Measurements from ENCODE around the gene KMT2C. TPM values are rescaled to one million over a fixed set of nuclear protein-coding genes. Genes with fewer than 3 reads are reported as not detected.
A peak's percentile ranks its signal among the peaks of the same experiment; 100 is the strongest.

KMT2C gene
- total RNA-seq, 1 experiment from 2014 or later, result 20.4 TPM

- no peak for DNase-seq (ENCODE audit: low read depth in 1 of 2, low spot score in 2 of 2)
- Histone ChIP-seq H3K27me3 (replicated peaks) (no peaks in the 10 kb centered on the region), H3K4me1 (replicated peaks) (no peaks in the 10 kb centered on the region), H3K27ac (no peak overlapping the region), H3K4me3 (no peak overlapping the region), H3K9me3 (replicated peaks) (no peaks in the 10 kb centered on the region), H3K36me3 (peaks cover 79% of the 10 kb centered on the region)
These were observed 283.5 kb downstream of the KMT2C start for GRCh38 chr7:152152267-152152666.

GRCh38 chr7:152149363-152149762 is 286.4 kb downstream of the KMT2C start:
- Histone ChIP-seq H3K27me3 (replicated peaks) (no peaks in the 10 kb centered on the region), H3K27ac (no peak overlapping the region), H3K36me3 (peaks cover 93% of the 10 kb centered on the region), H3K4me3 (no peak overlapping the region), H3K4me1 (replicated peaks) (peaks cover 12% of the 10 kb centered on the region; the same call in 1 of the 2 replicates), H3K9me3 (replicated peaks) (no peaks in the 10 kb centered on the region)
- no peak for DNase-seq (ENCODE audit: low read depth in 1 of 2, low spot score in 2 of 2)

GRCh38 chr7:152148706-152149105 is 287.1 kb downstream of the KMT2C start:
- Histone ChIP-seq H3K27me3 (replicated peaks) (no peaks in the 10 kb centered on the region), H3K36me3 (peaks cover 93% of the 10 kb centered on the region), H3K4me3 (no peak overlapping the region), H3K9me3 (replicated peaks) (no peaks in the 10 kb centered on the region), H3K4me1 (replicated peaks) (peaks cover 12% of the 10 kb centered on the region; the same call in 1 of the 2 replicates), H3K27ac (no peak overlapping the region)
- DNase-seq (ENCODE audit: low read depth in 1 of 2, low spot score in 2 of 2), result no peak

GRCh38 chr7:152145853-152146466 is 289.8 kb downstream of the KMT2C start:
- Histone ChIP-seq H3K4me3 (no peak overlapping the region), H3K36me3 (peaks cover 78% of the 10 kb centered on the region), H3K9me3 (replicated peaks) (no peaks in the 10 kb centered on the region), H3K27ac (no peak overlapping the region), H3K27me3 (replicated peaks) (no peaks in the 10 kb centered on the region), H3K4me1 (replicated peaks) (peaks cover 12% of the 10 kb centered on the region; the same call in 1 of the 2 replicates)
- peak in 1 of 2 experiments; percentile 59 for DNase-seq (ENCODE audit: low read depth in 1 of 2, low spot score in 2 of 2)

- Histone ChIP-seq H3K4me1 (replicated peaks) (peaks cover 12% of the 10 kb centered on the region; the same call in 1 of the 2 replicates), H3K27ac (no peak overlapping the region), H3K4me3 (no peak overlapping the region), H3K36me3 (peaks cover 77% of the 10 kb centered on the region), H3K27me3 (replicated peaks) (no peaks in the 10 kb centered on the region), H3K9me3 (replicated peaks) (no peaks in the 10 kb centered on the region)
- no peak for DNase-seq (ENCODE audit: low read depth in 1 of 2, low spot score in 2 of 2)
These were observed 291.1 kb downstream of the KMT2C start for GRCh38 chr7:152144557-152145245.

GRCh38 chr7:152142976-152143595 is 292.7 kb downstream of the KMT2C start:
- Histone ChIP-seq H3K4me3 (no peak overlapping the region), H3K27me3 (replicated peaks) (no peaks in the 10 kb centered on the region), H3K27ac (no peak overlapping the region), H3K9me3 (replicated peaks) (no peaks in the 10 kb centered on the region), H3K36me3 (peaks cover 76% of the 10 kb centered on the region), H3K4me1 (replicated peaks) (peaks cover 12% of the 10 kb centered on the region)
- no peak for DNase-seq (ENCODE audit: low read depth in 1 of 2, low spot score in 2 of 2)

GRCh38 chr7:152140560-152140959 is 295.2 kb downstream of the KMT2C start:
- H3K4me1 ChIP-seq (replicated peaks), result peaks cover 27% of the 10 kb centered on the region
- DNase-seq (ENCODE audit: low read depth in 1 of 2, low spot score in 2 of 2), result no peak
- no peak overlapping the region for H3K27ac ChIP-seq
- no peaks in the 10 kb centered on the region for H3K9me3 ChIP-seq (replicated peaks)
- H3K4me3 ChIP-seq, result no peak overlapping the region
- no peaks in the 10 kb centered on the region for H3K27me3 ChIP-seq (replicated peaks)
- peaks cover 65% of the 10 kb centered on the region for H3K36me3 ChIP-seq

GRCh38 chr7:152140067-152140466 is 295.7 kb downstream of the KMT2C start:
- Histone ChIP-seq H3K9me3 (replicated peaks) (no peaks in the 10 kb centered on the region), H3K27me3 (replicated peaks) (no peaks in the 10 kb centered on the region), H3K36me3 (peaks cover 62% of the 10 kb centered on the region), H3K27ac (no peak overlapping the region), H3K4me3 (no peak overlapping the region), H3K4me1 (replicated peaks) (peaks cover 28% of the 10 kb centered on the region)
- no peak for DNase-seq (ENCODE audit: low read depth in 1 of 2, low spot score in 2 of 2)

GRCh38 chr7:152137476-152138025 is 298.3 kb downstream of the KMT2C start:
- Histone ChIP-seq H3K4me1 (replicated peaks) (peaks cover 29% of the 10 kb centered on the region), H3K27me3 (replicated peaks) (no peaks in the 10 kb centered on the region), H3K27ac (peak overlapping the region; percentile 65; the same call in 1 of the 2 replicates), H3K4me3 (no peak overlapping the region), H3K9me3 (replicated peaks) (no peaks in the 10 kb centered on the region), H3K36me3 (peaks cover 55% of the 10 kb centered on the region)
- peak in 1 of 2 experiments; percentile 24 for DNase-seq (ENCODE audit: low read depth in 1 of 2, low spot score in 2 of 2)

DNA sequence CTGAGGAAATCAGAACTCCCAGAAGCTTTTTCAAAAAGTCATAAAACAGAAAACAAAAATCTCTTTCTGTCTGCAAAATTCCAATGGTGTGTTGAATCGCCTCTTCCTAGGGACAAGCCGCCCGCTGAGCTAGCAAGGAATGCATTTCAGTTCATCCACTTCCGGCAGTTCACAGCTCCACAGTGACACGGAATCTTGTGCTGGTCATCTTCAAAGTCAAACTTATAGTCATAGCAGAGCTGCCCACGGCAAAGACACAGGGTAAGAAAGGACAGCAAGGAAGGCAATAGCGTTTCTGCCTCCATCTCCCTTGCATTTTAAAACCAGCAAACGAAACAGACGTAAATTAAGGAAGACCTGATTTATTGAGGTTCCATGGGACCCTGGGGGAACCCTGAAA is 299.1 kb downstream of the KMT2C start:
- peak overlapping the region; percentile 65 for H3K27ac ChIP-seq
- peaks cover 63% of the 10 kb centered on the region for H3K36me3 ChIP-seq
- H3K4me1 ChIP-seq (replicated peaks), result peaks cover 29% of the 10 kb centered on the region
- H3K4me3 ChIP-seq, result no peak overlapping the region; the same call in 1 of the 2 replicates
- H3K27me3 ChIP-seq (replicated peaks), result no peaks in the 10 kb centered on the region
- no peaks in the 10 kb centered on the region for H3K9me3 ChIP-seq (replicated peaks)
- DNase-seq (ENCODE audit: low read depth in 1 of 2, low spot score in 2 of 2), result peak; percentile 69 to 79

DNA sequence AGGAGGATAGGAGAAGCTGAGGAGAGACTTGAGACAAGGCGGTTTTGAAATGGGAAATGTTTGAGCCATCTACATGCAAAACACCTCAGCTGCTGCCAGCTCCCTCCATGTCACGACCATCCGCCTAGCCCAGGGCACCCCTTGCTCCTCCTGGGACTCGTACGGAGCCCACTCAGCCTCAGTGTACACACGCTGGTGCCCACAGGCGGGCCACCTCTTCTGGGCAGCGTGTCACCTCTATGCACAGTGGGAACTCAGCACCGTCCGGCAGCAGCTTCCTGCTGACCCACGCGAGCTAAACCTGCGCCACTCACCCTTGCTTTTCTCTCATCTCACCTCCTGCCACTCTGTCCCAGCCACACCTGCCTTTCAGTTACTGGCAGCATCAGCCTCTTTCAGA is 302.0 kb downstream of the KMT2C start:
- Histone ChIP-seq H3K4me1 (replicated peaks) (peaks cover 29% of the 10 kb centered on the region), H3K27me3 (replicated peaks) (no peaks in the 10 kb centered on the region), H3K9me3 (replicated peaks) (no peaks in the 10 kb centered on the region), H3K27ac (no peak overlapping the region), H3K36me3 (peaks cover 65% of the 10 kb centered on the region), H3K4me3 (no peak overlapping the region)
- no peak for DNase-seq (ENCODE audit: low read depth in 1 of 2, low spot score in 2 of 2)

DNA sequence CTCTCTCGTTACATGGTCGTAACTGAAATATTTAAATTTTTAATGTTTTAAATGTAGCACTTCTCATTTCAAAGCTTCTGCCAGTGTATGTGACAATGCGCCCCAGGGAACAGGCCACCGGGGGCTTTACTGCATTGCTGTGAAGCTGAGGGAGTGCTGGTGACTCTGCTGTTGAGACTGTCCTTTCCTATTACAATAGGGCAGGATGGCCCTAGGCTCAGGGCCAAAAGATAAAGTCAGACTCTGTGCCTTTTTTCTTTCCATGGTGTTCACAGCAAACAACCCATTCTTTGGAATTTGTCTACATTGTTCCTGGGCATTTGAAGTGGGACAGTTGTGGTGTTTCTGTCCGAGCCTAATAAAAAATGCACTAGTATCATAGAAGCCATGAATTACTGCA is 303.0 kb downstream of the KMT2C start:
- H3K27me3 ChIP-seq (replicated peaks), result no peaks in the 10 kb centered on the region
- no peak overlapping the region for H3K27ac ChIP-seq
- no peaks in the 10 kb centered on the region for H3K9me3 ChIP-seq (replicated peaks)
- peaks cover 63% of the 10 kb centered on the region for H3K36me3 ChIP-seq
- no peak for DNase-seq (ENCODE audit: low read depth in 1 of 2, low spot score in 2 of 2)
- peaks cover 26% of the 10 kb centered on the region for H3K4me1 ChIP-seq (replicated peaks)
- no peak overlapping the region for H3K4me3 ChIP-seq

DNA sequence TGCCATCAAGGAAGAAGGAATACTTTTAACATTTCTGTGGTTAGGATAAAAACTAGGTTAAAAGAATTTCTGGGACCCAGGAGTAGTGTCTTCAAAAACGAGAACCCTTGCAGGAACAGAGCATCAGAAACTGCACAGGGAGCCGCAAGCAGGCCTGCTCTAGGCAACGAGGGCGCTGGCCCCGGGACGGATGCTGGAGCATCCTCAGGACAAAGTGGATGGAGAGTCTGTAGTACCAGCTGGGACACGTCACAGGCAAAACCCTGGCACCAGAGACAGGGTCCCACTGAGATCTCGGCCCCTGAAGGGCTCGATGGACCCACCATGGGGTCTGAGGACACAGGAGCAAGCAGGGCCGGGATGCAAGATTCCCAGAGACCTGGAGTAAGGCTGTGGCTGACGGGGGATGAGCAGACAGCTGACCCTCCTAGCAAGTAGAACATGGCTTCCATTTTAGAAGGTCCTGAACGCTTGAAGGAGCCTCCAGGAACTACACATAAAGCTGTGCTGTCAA is 303.8 kb downstream of the KMT2C start:
- Histone ChIP-seq H3K9me3 (replicated peaks) (no peaks in the 10 kb centered on the region), H3K4me3 (no peak overlapping the region), H3K27me3 (replicated peaks) (no peaks in the 10 kb centered on the region), H3K4me1 (replicated peaks) (peaks cover 18% of the 10 kb centered on the region), H3K27ac (no peak overlapping the region), H3K36me3 (peaks cover 61% of the 10 kb centered on the region)
- no peak for DNase-seq (ENCODE audit: low read depth in 1 of 2, low spot score in 2 of 2)
